ENCODE results near the gene GSG1L2.

Gene GSG1L2

DNA sequence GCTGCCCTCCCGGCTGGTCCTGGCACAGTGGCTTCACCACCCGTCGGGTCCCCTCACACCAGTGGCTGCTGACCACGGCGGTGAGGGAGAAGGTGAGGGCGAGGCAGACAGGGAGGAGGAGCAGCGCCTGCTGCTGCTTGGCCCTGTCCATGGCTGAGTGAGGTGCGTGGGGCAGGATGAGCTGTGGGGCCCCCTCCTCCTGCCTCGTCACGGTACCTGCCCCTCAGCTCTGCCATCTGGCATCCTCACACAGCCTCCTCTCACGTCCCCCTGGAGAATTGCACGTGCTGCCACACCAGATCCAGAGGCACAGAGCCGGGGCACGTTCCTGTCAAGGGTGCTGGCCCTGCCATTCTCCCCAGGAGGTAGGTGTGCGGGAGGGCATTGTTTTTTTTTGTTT is at the start of gene GSG1L2:
GSG1L2 (minus strand) TSS at position 159 of the 400 bp plus-strand sequence; CDS start at position 151, 8 bp downstream.
- DNase-seq = no peak

DNA sequence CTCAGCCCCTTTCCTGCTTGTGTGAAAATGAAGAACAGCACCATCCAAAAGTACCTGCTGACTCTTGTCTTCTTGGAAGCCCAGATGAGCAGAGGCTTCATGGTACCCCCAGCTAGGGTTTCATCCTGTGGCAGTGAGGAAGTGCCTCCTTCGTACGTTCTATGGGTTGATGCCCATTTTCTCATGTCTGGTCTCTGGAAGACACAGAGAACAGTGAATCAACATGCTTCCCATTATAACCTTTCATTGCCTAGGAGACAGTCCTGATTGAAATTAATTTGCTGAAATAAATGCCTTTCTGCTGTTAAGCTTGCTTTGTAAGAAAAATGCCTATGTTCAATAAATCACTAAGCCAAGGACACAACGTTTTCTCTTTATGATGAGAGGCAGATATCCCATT is 46.7 kb upstream of the GSG1L2 start:
- DNase-seq = no peak

DNA sequence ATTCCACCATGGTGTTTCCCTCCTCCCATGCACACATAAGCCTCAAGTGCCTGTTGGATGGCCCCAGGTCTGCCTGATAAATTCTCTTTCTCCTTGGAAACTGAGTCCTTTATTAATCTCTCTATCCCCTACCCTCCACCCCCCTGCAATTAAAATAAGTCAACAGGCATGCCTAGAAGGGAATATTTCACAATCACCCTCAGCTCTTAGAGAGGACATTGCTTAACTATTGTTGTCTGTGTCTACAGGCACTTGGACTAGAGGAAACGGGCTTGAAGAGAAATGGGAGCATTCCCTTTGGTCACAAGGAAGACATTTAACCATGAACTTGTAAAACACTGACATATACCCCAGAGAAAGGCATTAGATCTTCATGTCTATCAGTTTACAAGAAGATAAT is 43.7 kb upstream of the GSG1L2 start:
- no peak for DNase-seq

DNA sequence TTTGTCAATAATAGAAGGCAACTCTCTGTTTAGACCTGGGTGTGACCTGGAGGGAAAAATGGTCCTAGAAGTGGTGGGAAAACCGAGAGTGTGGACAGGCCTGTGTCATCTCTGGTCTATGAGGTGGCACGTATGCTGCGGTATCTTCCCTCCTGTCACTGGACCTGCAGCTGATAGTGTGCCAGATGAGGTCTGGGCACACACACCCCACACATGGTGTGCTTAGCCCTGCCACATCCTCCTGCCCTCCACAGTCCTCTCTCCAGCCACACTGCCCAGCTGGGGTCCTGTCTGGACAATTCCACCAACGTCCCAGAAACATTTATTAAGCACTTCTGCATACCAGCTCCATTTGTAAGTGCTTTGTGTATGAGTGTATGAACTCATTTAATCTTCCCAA is 41.1 kb upstream of the GSG1L2 start:
- no peak for DNase-seq

DNA sequence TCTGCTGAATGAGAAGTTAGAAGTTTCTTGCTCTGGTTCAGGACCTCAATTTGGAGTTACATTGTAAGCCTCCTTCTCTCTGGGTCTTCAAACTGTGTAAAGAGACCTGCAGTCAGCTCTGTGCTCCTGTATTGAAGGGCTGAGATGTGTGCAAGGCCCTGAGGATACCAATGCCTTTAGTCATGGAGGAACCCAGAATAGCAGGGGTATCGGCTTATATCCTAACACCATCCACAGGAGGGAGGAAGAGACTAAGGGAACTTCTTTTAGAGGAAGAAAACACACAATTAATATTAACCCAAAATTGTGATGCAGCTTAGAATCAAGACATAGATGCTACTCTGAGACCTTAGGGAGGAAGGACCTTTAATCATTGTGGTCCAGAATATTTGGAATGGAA is 40.3 kb upstream of the GSG1L2 start:
- no peak for DNase-seq

DNA sequence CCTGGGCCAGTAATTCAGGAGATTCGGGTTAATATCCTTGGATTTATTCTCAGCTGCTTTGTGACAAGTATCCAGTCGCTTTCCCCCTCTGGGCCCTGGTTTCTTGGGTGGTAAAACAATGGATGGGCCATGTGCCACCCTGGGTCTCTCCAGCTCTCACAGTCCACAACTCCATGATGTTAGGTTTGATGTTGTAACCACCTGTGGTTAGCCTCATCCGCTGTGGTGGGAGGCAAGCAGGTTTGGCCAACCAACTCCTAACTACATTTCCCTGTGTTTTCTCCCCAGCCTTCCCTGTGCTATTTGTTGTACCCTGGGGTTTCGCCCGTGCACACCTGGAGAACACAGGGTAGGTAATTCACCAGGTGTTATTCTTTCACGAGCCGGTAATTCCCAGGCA is 39.0 kb upstream of the GSG1L2 start:
- DNase-seq = no peak

DNA sequence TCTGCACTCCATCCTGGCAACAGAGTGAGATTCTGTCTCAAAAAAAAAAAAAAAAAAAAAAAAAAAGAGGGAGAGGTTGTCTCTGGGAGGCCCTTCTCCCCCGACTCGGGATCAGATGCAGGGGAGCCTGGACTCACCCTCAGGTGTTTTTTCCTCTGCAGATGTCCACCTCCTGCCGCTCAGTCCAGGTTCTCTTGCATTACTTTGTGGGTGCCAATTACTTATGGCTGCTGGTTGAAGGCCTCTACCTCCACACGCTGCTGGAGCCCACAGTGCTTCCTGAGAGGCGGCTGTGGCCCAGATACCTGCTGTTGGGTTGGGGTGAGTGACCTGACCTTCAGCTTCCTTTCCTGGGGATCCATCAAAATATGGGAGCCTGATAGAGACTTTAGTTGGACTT is 37.9 kb upstream of the GSG1L2 start:
- no peak for DNase-seq

DNA sequence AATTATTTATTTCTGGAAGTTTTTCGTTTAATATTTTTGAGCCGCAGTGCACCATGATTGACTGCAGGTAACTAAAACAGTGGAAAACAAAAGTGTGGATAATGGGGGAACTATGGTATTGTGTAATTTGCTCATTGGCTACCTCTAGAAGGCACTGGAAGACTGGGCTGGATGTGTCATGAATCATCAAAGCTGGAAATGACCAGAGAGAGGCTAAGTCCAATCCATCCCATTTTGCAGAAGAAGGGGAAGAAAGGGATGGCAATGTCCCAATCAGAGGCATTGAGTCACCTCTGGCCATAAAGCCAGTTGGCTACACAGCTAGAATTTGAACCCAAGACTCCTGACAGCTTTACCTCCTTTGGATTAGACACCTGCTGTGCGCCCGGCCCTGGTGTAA is 33.2 kb upstream of the GSG1L2 start:
- no peak for DNase-seq

DNA sequence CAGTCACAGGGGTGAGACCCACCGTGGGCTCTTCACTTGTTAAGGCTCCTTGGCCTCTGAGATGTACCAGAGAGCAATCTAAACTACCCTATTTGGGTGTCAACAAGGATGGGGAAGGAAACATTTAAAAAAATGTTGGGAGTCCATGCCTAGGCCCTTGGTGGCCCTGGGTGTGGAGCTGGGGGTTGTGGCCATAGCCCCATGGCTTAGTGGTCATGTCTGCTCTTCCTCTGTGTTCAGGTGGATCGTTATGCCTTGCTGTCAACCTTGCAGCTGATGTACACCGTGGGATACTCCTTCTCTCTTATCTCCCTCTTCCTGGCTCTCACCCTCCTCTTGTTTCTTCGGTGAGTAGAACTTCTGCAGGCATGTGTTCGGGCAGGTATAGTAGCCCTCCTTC is 32.4 kb upstream of the GSG1L2 start:
- no peak for DNase-seq

DNA sequence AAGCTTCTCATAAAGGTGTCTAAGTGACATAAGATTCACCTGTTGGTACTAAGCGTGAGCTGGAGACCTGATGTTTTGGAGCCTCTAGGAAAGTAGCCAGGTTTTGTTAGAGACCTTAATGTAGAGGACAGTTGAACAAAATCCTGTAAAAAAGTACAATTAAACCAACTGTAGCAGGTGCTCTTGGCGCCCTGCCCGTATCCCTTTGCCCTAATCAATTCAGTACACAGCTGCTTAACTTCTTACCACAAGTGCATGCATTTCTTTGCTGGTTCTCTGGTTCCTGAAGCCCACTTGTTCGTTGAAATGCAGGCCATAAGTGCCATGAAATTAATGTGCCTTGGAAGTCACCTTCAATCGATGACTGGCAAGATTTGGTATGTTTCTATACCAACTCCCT is 28.3 kb upstream of the GSG1L2 start:
- DNase-seq = no peak

DNA sequence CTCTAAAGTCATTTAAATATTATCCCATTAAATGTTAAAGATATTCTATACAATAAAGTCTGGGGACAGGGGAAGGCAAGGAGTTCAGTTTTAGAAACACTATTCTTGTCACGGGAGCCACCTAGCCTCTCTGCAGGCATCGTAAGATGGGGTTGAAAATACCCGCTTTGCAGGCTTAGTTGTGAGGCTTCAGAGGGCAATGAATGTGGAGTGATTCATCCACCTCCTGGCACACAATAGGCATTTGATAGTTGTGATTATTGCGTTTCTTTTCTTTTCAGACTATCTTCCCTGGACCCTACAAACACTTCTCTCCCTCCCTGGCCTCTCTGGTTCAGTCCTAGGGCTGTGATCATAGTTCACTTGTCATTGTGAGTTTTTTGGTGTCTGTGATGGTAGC is 23.4 kb upstream of the GSG1L2 start:
- DNase-seq = no peak

DNA sequence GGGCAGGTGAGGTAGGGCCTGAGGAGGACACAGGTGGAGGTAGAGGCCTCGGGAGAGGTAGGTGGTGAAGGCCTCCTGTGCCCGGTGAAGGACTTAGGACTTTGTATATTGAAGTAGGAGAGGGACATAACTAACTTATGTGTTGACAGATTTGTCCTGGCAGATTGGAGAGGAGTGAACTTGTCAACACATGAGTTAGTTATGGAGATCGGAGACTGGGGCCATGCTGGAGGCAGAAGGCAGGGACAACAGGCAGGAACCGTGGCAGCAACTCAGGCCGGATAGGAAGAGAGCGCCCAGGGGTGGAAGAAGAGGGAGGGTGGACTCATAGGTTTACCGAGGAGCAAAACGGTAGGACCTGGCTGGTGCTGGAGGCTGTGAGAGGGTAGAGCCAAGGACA is 22.3 kb upstream of the GSG1L2 start:
- no peak for DNase-seq

DNA sequence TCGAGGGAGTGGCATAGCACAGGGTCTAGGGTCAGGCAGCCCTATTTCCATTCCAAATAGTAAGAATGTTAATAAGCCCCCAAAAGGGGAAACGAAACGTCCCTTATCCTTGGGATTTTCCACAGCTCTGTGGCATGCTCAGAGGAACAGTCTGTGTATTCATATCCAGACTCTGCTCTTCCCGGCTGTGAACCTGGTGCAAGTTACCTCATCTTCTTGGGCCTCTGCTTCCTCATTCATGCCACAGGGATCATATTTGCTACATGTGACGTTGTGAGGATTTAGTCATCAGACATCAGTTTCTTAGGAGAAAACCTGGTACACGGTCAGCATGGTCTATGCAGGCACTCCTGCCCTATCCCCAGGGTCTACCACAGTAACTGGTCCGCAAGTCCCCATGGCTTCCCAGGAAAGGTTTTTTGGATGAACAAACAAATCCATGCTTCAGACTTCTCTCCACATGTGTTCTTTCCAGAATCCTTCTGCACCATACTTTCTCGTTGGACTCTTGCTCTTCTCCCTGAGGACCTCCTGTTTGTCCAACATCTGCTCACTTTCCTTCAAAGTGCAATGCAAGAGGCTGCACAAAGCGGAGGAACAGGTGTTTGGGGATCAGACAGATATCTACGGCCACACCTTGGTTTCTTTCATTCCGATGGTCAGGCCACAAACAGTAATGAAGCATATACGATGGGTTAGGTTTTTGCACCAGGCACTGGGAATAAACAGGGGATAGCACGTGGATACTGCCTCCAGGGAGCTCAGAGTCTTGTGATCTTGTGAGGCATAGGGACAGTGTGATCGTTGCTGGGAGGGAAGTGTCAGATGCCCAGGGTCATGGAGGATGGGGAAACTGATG is 21.5 kb upstream of the GSG1L2 start:
- DNase-seq = no peak

DNA sequence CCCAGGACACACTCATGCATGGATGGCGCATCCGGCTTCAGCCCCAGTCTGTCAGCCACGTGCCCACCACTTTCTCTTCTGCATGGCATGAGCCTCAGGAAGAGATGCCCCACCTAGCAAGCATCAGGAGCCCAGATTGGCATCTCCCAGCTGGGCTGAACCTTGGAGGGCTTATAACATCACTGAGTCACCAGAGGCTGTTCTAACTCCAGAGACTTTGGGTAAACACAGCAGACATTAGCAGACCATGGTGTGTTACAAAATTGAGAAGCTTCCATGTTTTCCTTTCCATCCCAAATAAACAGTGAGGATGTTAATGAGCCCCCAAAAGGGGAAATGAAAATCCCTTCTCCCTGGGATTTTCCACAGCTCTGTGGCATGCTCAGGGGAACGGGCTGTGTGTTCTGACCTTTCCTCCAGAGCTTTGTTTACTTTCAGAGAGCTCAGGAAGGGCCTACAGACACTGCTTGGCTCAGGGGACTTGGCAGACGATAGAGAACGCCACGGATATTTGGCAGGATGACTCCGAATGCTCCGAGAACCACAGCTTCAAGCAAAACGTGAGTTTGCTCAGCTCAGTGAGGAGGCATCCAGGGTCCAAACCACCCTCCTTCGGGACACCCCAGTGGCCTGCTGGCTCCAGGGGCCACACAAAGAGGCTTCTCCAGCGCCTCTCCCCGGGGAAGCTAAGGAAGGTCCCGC is 20.3 kb upstream of the GSG1L2 start:
- DNase-seq = no peak

DNA sequence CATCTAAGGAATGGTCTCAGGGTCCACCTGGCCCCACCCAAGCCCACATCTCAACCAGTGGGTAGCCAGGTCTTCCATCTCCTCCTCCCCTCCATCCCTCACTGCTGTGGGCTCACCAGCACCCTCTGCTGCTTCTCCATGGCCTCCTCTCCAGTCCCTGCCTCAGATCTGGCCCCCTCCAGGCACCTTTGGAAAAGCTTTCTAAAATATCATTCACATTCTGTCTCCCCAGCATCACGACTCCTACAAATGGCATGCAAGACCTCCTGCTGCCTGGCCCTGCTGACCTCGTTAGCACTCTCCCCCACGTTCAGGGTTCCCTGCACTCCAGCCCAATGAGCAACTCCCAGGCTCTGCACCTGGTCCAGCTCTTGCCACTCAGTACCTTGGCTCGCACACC is 17.6 kb upstream of the GSG1L2 start:
- no peak for DNase-seq

DNA sequence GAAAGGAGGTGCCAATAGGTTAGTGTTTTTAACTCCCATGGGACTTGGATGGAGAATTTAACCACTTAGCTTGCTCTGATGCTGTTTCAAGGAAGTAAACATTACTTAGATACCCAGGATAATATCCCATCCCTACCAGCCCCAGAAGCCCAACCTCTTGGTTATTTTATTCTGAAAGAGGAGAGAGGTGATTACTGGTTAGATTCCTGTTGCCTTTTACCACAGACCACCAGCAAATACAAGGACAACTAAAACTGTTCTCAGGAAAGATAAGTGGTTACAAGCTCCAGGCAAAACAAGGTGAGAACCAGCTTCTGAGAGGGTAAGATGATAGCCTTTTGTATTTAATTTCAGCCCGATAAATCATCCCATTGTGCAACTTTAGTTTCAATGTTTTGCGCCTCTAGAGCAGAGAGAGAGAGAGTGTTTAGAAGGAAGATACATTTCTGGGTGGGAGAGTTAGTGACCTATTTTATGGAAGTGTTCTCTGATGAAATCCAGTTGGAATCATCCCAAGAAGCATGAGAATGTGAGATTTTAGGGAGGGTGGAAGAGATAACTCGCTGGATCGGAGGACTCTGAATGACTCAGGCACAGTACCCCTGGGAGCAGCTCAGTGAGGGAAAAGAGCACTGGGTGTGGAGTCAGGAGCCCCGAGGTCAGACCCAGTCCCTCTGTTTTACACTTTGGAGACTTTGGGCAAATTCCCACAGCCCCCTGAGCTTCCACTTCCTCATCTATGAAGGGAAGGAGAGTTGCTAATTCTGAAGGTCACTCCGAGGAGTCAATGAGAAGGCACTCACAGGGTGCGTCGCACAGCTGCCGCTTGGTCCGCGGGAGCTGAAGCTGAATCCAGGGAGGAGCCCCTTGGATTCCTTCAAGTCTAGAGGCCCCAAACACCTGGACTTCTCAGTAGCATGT is 15.9 kb upstream of the GSG1L2 start:
- DNase-seq = no peak

DNA sequence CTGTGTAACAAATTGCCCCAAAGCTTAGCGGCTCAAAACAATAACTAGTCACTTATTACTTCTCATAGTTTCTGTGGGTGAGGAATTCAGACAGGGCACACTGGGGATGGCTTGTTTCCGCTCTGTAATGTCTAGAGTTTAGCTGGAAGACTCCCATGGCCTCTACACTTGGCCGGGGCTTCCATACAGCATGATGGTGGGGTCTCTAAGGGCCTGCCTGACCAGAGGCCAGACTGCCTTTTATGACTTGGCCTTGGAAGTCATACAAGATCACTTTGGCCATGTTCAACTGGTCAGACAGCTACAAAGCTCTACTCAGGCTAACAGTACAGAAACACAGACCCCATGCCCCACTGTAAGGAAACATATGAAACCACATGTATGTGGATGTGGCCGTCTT is 12.0 kb upstream of the GSG1L2 start:
- no peak for DNase-seq

DNA sequence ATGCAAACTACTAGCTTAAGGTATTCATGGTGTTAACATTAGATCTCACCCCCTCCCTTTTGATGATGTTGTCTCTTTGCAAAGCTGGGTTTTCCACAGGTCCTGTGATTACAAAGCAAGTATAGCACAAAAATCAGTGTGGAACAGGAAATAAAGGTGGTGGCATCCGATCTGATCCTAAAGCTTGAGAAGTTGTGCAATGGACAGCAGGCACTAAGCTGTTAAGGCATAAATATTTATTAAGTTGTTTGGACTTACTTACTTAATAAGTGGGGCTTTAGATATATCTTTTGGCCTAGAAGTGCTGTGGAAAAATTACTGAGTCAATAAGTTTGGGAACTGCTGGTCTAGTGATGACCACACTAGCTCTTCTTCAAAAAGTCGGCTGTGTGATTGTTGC is 8.8 kb upstream of the GSG1L2 start:
- no peak for DNase-seq

DNA sequence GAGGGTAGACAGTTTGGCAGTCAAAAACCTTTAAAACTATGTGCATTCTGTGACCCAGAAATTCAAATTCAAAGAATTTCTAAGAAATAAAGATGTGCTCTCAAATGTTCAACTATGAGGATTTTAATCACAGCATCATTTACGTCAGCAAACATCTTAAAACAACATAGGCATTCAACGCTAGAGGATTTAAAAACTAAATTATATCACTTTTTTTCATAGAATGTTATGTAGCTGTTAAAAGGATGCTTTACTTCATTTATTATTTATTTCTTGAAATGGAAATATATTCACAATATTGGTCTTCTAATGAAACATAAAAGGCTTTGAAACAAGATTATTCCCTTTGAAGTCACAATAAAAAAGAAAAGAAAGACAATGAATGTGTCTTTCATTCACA is 7.5 kb upstream of the GSG1L2 start:
- DNase-seq = no peak

DNA sequence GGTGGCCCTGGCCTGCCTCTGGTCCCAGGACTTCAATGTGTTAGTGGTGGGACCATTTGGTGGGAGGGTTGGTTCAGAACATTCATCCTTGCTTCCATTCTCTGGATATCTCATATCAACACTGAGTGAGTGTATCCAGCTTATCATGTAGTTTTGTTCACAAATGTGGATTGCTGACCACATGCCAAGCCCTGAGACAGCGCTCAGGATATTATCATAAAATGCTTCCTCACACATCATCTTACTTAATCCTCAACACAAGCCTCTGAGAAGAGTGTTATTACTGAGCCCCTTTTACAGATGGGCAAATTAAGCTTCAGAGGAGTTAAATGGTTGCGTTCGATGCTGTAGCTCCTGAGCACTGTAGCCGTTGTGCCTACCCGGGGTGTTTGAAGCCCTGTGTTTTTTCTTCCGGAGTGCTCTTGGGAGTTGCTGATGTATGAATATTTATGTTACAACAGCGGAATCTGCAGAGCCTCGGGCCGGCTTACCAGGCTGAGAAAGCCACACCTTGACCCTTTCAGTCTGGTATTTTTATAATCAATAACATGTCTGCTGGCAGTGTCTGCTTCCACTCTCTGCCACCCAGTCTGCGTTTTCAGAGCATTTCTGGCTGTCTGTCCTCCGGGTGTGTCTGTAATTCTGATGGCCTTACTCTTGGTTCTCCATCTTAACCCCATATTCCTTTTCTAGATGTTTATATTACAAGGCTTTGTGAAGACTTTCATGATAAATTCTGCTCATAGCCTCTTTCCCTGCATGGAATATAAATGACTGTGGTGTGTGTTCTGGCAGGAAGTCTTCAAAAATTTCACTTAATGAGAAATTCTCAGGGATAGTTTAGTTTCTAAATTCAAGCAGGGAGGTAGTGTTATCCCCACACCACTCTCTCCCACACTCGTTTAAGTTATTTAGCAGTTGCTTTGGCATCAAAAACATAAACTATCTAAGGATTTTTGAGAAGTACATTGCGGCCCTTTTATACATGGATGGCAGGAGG is 6.7 kb upstream of the GSG1L2 start:
- no peak for DNase-seq

DNA sequence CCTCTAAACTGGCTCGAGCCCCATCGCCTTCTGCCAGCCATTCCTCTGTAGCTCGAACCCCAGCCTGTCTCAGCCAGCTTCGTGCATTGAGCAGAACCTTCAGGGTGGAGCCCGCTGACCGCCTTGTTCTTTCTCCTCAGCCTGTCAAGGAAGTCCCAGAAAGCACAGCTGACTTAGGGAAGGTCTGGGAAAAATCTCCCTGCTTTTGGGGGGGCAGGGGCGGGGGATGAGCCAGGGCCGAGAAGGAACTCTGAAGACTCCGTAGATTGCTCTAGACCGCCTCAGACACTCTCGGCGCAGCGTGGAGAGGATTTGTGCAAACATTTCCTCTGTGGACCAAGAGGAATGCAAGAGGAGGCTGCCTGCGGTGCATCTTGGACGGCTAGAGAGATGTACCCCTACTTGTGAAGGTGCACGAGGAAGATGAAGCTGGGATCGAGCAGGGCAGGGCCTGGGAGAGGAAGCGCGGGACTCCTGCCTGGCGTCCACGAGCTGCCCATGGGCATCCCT is 3.8 kb upstream of the GSG1L2 start, which contains the start of gene GLP2R:
GLP2R (plus strand) TSS at position 284 of the 510 bp plus-strand sequence; CDS start at position 424, 140 bp downstream.
- DNase-seq = no peak
